ENCODE measurements around the gene CAMTA1. TPM values are rescaled to one million over a fixed set of nuclear protein-coding genes. Genes with fewer than 3 reads are reported as not detected.

CAMTA1 gene
- total RNA-seq, 1 experiment from 2014 or later = 69.5 TPM

GRCh38 chr1:7344299-7344698 is 559.0 kb downstream of the CAMTA1 start:
- H3K27me3 ChIP-seq (ENCODE audit: insufficient read depth, low read length) = no peaks in the 10 kb centered on the region
- CTCF ChIA-PET = no interaction called here
- ATAC-seq (no peak), DNase-seq (ENCODE audit: low read depth, low spot score) (no peak)
- H2AFZ ChIP-seq (ENCODE audit: low read depth, low read length, poor library complexity, severe bottlenecking) = no peak overlapping the region
- intact Hi-C loops (cut with micrococcal nuclease) = no loop called here
- H4K20me1 ChIP-seq (ENCODE audit: insufficient read depth) = no peaks in the 10 kb centered on the region
- H3K4me2 ChIP-seq (ENCODE audit: low read length) = no peak overlapping the region
- TF ChIP-seq, protein P1, sequence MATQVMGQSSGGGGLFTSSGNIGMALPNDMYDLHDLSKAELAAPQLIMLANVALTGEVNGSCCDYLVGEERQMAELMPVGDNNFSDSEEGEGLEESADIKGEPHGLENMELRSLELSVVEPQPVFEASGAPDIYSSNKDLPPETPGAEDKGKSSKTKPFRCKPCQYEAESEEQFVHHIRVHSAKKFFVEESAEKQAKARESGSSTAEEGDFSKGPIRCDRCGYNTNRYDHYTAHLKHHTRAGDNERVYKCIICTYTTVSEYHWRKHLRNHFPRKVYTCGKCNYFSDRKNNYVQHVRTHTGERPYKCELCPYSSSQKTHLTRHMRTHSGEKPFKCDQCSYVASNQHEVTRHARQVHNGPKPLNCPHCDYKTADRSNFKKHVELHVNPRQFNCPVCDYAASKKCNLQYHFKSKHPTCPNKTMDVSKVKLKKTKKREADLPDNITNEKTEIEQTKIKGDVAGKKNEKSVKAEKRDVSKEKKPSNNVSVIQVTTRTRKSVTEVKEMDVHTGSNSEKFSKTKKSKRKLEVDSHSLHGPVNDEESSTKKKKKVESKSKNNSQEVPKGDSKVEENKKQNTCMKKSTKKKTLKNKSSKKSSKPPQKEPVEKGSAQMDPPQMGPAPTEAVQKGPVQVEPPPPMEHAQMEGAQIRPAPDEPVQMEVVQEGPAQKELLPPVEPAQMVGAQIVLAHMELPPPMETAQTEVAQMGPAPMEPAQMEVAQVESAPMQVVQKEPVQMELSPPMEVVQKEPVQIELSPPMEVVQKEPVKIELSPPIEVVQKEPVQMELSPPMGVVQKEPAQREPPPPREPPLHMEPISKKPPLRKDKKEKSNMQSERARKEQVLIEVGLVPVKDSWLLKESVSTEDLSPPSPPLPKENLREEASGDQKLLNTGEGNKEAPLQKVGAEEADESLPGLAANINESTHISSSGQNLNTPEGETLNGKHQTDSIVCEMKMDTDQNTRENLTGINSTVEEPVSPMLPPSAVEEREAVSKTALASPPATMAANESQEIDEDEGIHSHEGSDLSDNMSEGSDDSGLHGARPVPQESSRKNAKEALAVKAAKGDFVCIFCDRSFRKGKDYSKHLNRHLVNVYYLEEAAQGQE (IDR thresholded peaks at IDR 0.05; ENCODE audit: low read depth) = no peak
- TF ChIP-seq CBX3 (IDR thresholded peaks at IDR 0.05; ENCODE audit: low read depth) = no peak
- TF ChIP-seq POLR2AphosphoS5 (IDR thresholded peaks at IDR 0.05; ENCODE audit: low read depth, low read length) = no peak
- TF ChIP-seq CTCF (IDR thresholded peaks at IDR 0.05 in 2 of 3, conservative IDR thresholded peaks at IDR 0.05 in 1 of 3; ENCODE audit: borderline replicate concordance in 1 of 3, insufficient read depth in 1 of 3, low read depth in 2 of 3, low read length in 2 of 3) = no peak
- TF ChIP-seq FOSL1 (IDR thresholded peaks at IDR 0.05; ENCODE audit: low read depth) = no peak
- no peak for TF ChIP-seq YY1 (IDR thresholded peaks at IDR 0.05; ENCODE audit: extremely low read depth, insufficient replicate concordance, low read depth, low read length)
- no peak for TF ChIP-seq ATF3 (IDR thresholded peaks at IDR 0.05)
- no peak for TF ChIP-seq EZH2phosphoT487 (IDR thresholded peaks at IDR 0.05; ENCODE audit: borderline replicate concordance)
- TF ChIP-seq CEBPB (IDR thresholded peaks at IDR 0.05; ENCODE audit: low read depth) = no peak
- TF ChIP-seq, protein P2, sequence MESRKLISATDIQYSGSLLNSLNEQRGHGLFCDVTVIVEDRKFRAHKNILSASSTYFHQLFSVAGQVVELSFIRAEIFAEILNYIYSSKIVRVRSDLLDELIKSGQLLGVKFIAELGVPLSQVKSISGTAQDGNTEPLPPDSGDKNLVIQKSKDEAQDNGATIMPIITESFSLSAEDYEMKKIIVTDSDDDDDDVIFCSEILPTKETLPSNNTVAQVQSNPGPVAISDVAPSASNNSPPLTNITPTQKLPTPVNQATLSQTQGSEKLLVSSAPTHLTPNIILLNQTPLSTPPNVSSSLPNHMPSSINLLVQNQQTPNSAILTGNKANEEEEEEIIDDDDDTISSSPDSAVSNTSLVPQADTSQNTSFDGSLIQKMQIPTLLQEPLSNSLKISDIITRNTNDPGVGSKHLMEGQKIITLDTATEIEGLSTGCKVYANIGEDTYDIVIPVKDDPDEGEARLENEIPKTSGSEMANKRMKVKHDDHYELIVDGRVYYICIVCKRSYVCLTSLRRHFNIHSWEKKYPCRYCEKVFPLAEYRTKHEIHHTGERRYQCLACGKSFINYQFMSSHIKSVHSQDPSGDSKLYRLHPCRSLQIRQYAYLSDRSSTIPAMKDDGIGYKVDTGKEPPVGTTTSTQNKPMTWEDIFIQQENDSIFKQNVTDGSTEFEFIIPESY (IDR thresholded peaks at IDR 0.05; ENCODE audit: extremely low read depth, insufficient replicate concordance, low read length) = no peak
- no peaks in the 10 kb centered on the region for H3K79me2 ChIP-seq (ENCODE audit: insufficient read depth, low read length)
- no peak overlapping the region for H3K9ac ChIP-seq (ENCODE audit: low read length)
- no peaks in the 10 kb centered on the region for H3K9me3 ChIP-seq (ENCODE audit: control insufficient read depth in 1 of 2, insufficient read depth in 1 of 2, low read depth in 1 of 2, low read length in 2 of 2)
- no peaks in the 10 kb centered on the region for H3K36me3 ChIP-seq (ENCODE audit: control insufficient read depth in 1 of 2, insufficient read depth in 2 of 2, low read length in 2 of 2)
- no peak overlapping the region for H3K27ac ChIP-seq (ENCODE audit: low read depth, low read length)
- POLR2A ChIA-PET = no interaction called here
- BruUV-seq (replicated peaks) = no TSS peak
- H3K9me2 ChIP-seq (ENCODE audit: insufficient read depth) = no peaks in the 10 kb centered on the region
- H3K4me3 ChIP-seq (replicated peaks in 1 of 2; ENCODE audit: low read depth in 1 of 2, low read length in 2 of 2) = no peak overlapping the region
- RAD21 ChIA-PET (ENCODE audit: low non-redundant PET in 1 of 2, low total read pairs in 2 of 2, uncharacterized antibody in 2 of 2, unreplicated experiment in 2 of 2) = no interaction called here
- H3K4me1 ChIP-seq (ENCODE audit: control insufficient read depth in 1 of 2, insufficient read depth in 2 of 2, low read length in 2 of 2) = no peaks in the 10 kb centered on the region

All from HCT116 (cell line).